T-helper 2 cell treated with Interferon-gamma antibody and Interleukin-4, amounts not matched to agents 5 μg/mL and 100 μg/mL, for 36 hours (primary cell): ENCODE data around the gene DISC1.

Experiments
- DNase-seq: peaks from one replicate; pipeline ENCODE4 v3.0.0; 2021; ENCODE audit warnings: low spot score
- H3K27ac Mint-ChIP-seq: one replicate; pipeline ENCODE4 v1.8.0; 2021; ENCODE audit warnings: mild to moderate bottlenecking, mixed read lengths
- H3K27me3 Mint-ChIP-seq: one replicate; pipeline ENCODE4 v1.8.0; 2021; ENCODE audit warnings: low read depth, mixed read lengths
- H3K36me3 Mint-ChIP-seq: one replicate; pipeline ENCODE4 v1.8.0; 2021; ENCODE audit warnings: low read depth, mixed read lengths
- H3K4me1 Mint-ChIP-seq: one replicate; pipeline ENCODE4 v1.8.0; 2021; ENCODE audit warnings: low read depth, mixed read lengths
- H3K4me3 Mint-ChIP-seq: one replicate; pipeline ENCODE4 v1.8.0; 2022; ENCODE audit warnings: mild to moderate bottlenecking, moderate library complexity, mixed read lengths
- H3K9me3 Mint-ChIP-seq: one replicate; pipeline ENCODE4 v1.8.0; 2021; ENCODE audit warnings: mixed read lengths

The DISC1 gene

DNA sequence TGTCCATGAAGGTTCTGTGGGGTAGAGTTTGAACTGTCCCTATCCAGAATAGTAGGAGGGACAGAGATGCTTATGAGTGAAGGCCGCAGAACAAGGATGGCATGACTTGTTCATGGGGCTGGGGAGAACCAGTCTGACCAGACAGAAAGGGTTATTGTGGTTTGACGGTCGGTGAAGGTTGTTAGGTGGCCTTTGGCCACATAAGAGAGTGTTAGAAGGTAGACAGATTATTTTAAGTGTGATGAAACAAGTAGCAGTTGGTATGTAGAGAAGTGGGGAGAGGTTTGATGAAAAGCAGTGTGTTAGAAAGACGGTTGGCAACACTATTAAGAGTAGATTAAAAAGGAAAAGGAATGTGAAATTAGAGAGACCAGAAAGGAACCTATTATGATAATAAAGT lies 355.1 kb downstream of the DISC1 start:
- H3K27me3 Mint-ChIP-seq, result peaks cover 5% of the 10 kb centered on the region
- H3K4me3 Mint-ChIP-seq, result no peak overlapping the region
- H3K9me3 Mint-ChIP-seq, result peaks cover 6% of the 10 kb centered on the region
- DNase-seq, result no peak
- no peaks in the 10 kb centered on the region for H3K36me3 Mint-ChIP-seq
- no peaks in the 10 kb centered on the region for H3K4me1 Mint-ChIP-seq
- no peak overlapping the region for H3K27ac Mint-ChIP-seq

DNA sequence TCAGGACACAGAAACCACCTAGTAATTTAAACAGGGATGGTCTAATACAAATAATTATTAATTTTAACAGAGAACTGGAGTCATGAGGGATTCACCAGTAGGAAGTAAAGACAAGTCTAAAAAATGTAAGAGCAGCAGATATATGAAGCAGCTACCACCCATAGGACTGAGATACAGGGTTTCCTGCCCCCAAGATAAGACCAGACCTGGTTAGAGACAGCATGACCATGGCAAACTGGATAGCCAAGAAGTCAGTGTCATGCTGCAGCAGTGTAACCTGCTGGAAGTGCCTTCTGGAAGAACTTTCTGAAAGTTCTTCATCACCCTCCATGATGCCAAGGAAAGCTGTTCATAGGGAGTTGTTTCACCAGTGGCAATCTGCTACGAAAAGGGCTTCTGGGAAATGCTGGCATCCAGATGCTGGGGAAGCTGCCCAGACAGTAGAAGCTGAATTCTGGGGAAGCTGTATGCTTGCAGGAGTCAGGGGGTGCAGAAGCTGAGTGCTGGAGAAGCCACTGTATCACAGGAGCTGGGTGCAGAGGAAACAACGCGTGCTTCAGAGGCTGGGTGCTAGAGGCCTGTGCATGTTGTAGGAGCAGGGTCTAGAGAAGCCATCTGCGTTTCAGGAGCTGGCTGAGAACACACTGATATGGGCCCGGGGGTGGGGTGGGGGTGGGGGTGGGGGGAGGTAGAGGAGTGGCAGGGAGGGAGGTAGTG lies 356.4 kb downstream of the DISC1 start:
- H3K4me3 Mint-ChIP-seq, result no peak overlapping the region
- DNase-seq, result no peak
- H3K9me3 Mint-ChIP-seq, result no peaks in the 10 kb centered on the region
- no peak overlapping the region for H3K27ac Mint-ChIP-seq
- no peaks in the 10 kb centered on the region for H3K36me3 Mint-ChIP-seq
- no peaks in the 10 kb centered on the region for H3K4me1 Mint-ChIP-seq
- H3K27me3 Mint-ChIP-seq, result peaks cover 3% of the 10 kb centered on the region

GRCh38 chr1:231983588-231984193 lies 357.1 kb downstream of the DISC1 start:
- DNase-seq, result no peak
- H3K36me3 Mint-ChIP-seq, result no peaks in the 10 kb centered on the region
- no peak overlapping the region for H3K4me3 Mint-ChIP-seq
- no peaks in the 10 kb centered on the region for H3K9me3 Mint-ChIP-seq
- H3K4me1 Mint-ChIP-seq, result no peaks in the 10 kb centered on the region
- peaks cover 2% of the 10 kb centered on the region for H3K27me3 Mint-ChIP-seq
- no peak overlapping the region for H3K27ac Mint-ChIP-seq

DNA sequence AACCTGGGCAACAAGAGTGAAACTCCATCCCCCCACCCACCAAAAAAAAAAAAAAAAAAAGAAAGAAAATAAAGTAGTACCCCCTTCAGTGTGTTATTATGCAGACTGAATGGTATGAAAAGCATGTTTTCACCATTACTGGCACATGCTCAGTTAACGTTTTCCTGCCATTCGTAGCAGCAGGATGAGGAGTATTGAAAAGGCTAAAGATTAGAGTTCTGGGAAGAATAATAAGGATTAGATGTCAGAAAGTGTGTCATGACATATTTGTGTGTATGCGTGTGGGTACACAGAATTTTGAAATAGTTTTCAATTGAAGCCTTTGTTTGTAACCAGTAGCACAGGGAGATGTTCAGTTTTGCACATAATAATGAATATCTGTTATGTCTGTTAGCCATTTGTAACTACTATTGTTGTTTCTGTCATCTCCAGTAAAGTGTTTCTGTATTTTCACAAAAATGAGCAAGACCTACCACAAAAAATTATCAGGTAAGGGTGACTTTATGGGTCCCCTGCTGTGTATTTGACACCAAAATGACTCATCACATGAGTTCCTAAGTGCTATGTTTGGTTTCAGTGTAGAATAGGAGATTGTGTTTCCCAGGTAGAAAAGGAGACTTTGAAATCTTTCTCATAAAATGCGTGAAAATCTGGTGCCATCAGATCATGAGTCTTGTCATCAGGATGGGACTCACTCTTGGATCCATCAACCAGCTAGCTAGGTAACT lies 358.9 kb downstream of the DISC1 start:
- no peak overlapping the region for H3K27ac Mint-ChIP-seq
- no peaks in the 10 kb centered on the region for H3K27me3 Mint-ChIP-seq
- H3K9me3 Mint-ChIP-seq, result no peaks in the 10 kb centered on the region
- H3K4me3 Mint-ChIP-seq, result no peak overlapping the region
- H3K4me1 Mint-ChIP-seq, result no peaks in the 10 kb centered on the region
- no peaks in the 10 kb centered on the region for H3K36me3 Mint-ChIP-seq
- no peak for DNase-seq

- no peaks in the 10 kb centered on the region for H3K27me3 Mint-ChIP-seq
- H3K27ac Mint-ChIP-seq, result no peak overlapping the region
- H3K4me1 Mint-ChIP-seq, result no peaks in the 10 kb centered on the region
- no peak for DNase-seq
- H3K4me3 Mint-ChIP-seq, result no peak overlapping the region
- no peaks in the 10 kb centered on the region for H3K9me3 Mint-ChIP-seq
- no peaks in the 10 kb centered on the region for H3K36me3 Mint-ChIP-seq
Measured at GRCh38 chr1:231986631-231987336, 360.2 kb downstream of the DISC1 start.

DNA sequence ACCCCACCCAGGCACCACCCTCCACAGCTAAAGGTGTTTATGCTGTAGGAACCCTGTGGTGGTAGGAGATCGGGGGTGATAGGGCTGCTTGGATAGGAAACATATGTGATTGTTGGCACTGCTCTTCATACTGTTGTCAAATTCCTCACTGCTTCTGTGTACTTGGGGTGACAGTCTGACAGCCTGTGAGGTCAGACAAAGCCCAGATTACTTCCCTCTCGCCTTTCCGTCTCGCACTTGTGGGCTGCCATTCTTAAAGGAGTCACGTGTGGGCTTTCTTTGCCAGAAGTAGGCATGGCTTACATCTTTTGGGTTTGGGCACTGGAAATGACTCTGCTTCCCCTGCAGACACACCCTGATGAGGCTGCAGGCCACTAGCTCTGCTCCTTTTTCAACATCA lies 363.8 kb downstream of the DISC1 start:
- no peaks in the 10 kb centered on the region for H3K36me3 Mint-ChIP-seq
- no peak overlapping the region for H3K27ac Mint-ChIP-seq
- no peaks in the 10 kb centered on the region for H3K4me1 Mint-ChIP-seq
- H3K27me3 Mint-ChIP-seq, result no peaks in the 10 kb centered on the region
- H3K9me3 Mint-ChIP-seq, result no peaks in the 10 kb centered on the region
- DNase-seq, result no peak
- H3K4me3 Mint-ChIP-seq, result no peak overlapping the region

GRCh38 chr1:231991231-231991630 lies 364.6 kb downstream of the DISC1 start:
- Mint-ChIP-seq H3K4me1 (no peaks in the 10 kb centered on the region), H3K36me3 (no peaks in the 10 kb centered on the region), H3K4me3 (no peak overlapping the region), H3K27ac (no peak overlapping the region), H3K9me3 (no peaks in the 10 kb centered on the region), H3K27me3 (no peaks in the 10 kb centered on the region)
- DNase-seq, result no peak

- no peaks in the 10 kb centered on the region for H3K4me1 Mint-ChIP-seq
- no peaks in the 10 kb centered on the region for H3K36me3 Mint-ChIP-seq
- no peak for DNase-seq
- no peaks in the 10 kb centered on the region for H3K9me3 Mint-ChIP-seq
- H3K27ac Mint-ChIP-seq, result no peak overlapping the region
- H3K27me3 Mint-ChIP-seq, result no peaks in the 10 kb centered on the region
- no peak overlapping the region for H3K4me3 Mint-ChIP-seq
Measured at GRCh38 chr1:231993968-231994455, 367.4 kb downstream of the DISC1 start.

DNA sequence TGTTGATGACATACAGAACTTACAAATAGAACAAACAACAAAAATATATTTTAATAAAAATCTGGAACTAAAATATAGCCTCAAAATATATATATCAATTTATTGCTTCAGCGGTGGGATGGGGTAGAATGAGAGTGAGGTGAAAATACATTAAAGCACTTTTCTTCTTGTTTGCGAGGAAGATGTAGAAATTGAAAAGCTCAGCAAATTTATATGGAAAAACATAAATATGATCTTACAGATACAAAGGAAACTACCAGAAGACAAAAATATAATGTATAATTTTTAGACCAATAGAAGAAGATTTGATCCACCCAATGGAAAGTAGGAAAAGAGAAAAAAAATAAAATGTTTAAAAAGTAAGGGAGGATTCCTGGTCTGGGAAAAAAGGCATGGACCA lies 372.2 kb downstream of the DISC1 start:
- no peaks in the 10 kb centered on the region for H3K36me3 Mint-ChIP-seq
- H3K9me3 Mint-ChIP-seq, result no peaks in the 10 kb centered on the region
- no peak overlapping the region for H3K27ac Mint-ChIP-seq
- peaks cover 6% of the 10 kb centered on the region for H3K27me3 Mint-ChIP-seq
- DNase-seq, result no peak
- H3K4me3 Mint-ChIP-seq, result no peak overlapping the region
- no peaks in the 10 kb centered on the region for H3K4me1 Mint-ChIP-seq

GRCh38 chr1:232005300-232005699 lies 378.7 kb downstream of the DISC1 start:
- Mint-ChIP-seq H3K27ac (no peak overlapping the region), H3K36me3 (no peaks in the 10 kb centered on the region), H3K4me1 (peaks cover 1% of the 10 kb centered on the region), H3K9me3 (no peaks in the 10 kb centered on the region), H3K4me3 (no peak overlapping the region), H3K27me3 (peaks cover 8% of the 10 kb centered on the region)
- DNase-seq, result no peak

GRCh38 chr1:232009741-232010140 lies 383.2 kb downstream of the DISC1 start:
- Mint-ChIP-seq H3K4me3 (no peak overlapping the region), H3K9me3 (no peaks in the 10 kb centered on the region), H3K4me1 (peaks cover 1% of the 10 kb centered on the region), H3K27ac (no peak overlapping the region), H3K27me3 (peaks cover 4% of the 10 kb centered on the region), H3K36me3 (no peaks in the 10 kb centered on the region)
- no peak for DNase-seq

GRCh38 chr1:232011961-232012360 lies 385.4 kb downstream of the DISC1 start:
- no peaks in the 10 kb centered on the region for H3K4me1 Mint-ChIP-seq
- DNase-seq, result no peak
- H3K27ac Mint-ChIP-seq, result no peak overlapping the region
- H3K9me3 Mint-ChIP-seq, result no peaks in the 10 kb centered on the region
- no peaks in the 10 kb centered on the region for H3K36me3 Mint-ChIP-seq
- H3K4me3 Mint-ChIP-seq, result no peak overlapping the region
- peaks cover 2% of the 10 kb centered on the region for H3K27me3 Mint-ChIP-seq

DNA sequence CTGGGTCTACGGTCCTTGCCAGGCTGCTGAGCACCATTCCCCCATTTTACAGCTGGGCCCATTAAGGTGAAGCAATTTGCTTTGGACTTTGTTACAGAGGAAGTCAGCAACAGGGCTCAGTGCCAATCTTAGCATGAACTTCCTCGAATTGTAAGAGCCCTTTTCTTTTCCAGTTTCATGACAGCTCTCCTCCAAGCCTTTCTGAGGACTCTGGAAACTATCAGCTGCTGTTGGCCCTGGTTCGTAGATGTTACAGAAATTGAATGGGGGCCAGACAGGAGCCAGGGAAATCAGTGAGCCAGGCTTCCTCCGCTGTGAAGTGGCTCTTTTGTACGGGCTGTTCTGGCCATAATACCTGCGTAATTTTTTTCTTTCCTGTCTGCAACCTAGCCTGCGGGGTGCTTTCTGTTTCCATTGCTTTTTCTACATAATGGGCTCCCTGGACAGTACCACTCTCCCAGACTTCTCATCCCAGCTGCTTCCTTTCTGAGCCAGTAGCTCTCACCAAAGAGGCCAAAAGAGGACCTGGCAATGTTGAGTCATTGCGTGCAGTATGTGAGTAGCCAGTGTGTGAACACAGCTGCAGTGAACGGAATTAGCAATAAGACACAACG lies 386.3 kb downstream of the DISC1 start:
- no peak for DNase-seq
- Mint-ChIP-seq H3K27ac (no peak overlapping the region), H3K9me3 (no peaks in the 10 kb centered on the region), H3K27me3 (peaks cover 2% of the 10 kb centered on the region), H3K4me1 (no peaks in the 10 kb centered on the region), H3K4me3 (no peak overlapping the region), H3K36me3 (no peaks in the 10 kb centered on the region)
